ENCODE data around the gene CISH.

DNA sequence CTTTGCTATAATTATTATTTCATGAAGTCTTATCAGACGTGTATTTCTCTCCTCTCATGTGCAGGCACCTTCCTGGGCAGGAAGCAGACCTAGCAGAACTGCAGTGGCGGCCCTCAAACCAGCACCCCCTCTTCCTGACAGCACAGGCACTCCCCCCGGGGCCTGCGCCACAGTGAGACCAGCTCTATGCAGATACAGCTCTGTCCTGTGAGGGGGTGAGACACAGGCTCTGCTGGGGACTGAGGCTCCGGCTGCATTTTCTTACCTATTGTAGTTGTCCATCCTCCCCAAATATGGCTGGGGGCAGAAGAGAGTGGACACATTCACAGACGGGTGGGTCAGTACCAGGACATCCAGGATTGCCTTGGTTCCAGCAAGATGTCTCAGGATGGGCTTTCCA lies 5.0 kb downstream of the CISH start:
- TF ChIP-seq CTCF (IDR thresholded peaks at IDR 0.05; ENCODE audit: insufficient read depth, low read length, poor library complexity, severe bottlenecking) (no peak), EZH2phosphoT487 (conservative IDR thresholded peaks at IDR 0.05; ENCODE audit: low read length) (no peak)
